CD4-positive, alpha-beta T cell (primary cell): ENCODE measurements around the gene MTG1. TPM values are rescaled to one million over a fixed set of nuclear protein-coding genes. Genes with fewer than 3 reads are reported as not detected.
A peak's percentile ranks its signal among the peaks of the same experiment; 100 is the strongest.
"Not testable (repeated sequence)": the region's sequence is repeated elsewhere in the genome, so short reads cannot be mapped to it uniquely, and the experiment has no call there.

Experiments
- ATAC-seq: fragments of 200-7000 bp; cut with Tn5 transposase; one replicate; pipeline ENCODE4 v1.10.0; 2022; ENCODE audit warnings: mild to moderate bottlenecking; ENCODE audit not compliant: poor library complexity
- CTCF ChIA-PET: fragments of 350-600 bp; sonication (Branson Sonifier 250); formaldehyde crosslinking; loops from one replicate; lab custom pipeline; 2021; ENCODE audit warnings: antibody characterized with exemption, inconsistent platforms; lab: Charles Lee
- POLR2A ChIA-PET: fragments of 350-600 bp; sonication (Branson Sonifier 250); formaldehyde crosslinking; loops from one replicate; lab custom pipeline; 2021; ENCODE audit warnings: antibody characterized with exemption, inconsistent platforms; lab: Charles Lee
- DNase-seq, 14 experiments: peaks; one replicate each; pipeline ENCODE4 v3.0.0-alpha.2; 2013 to 2020; ENCODE audit warnings: mixed read lengths in 2 of 14
- H3K27ac ChIP-seq, 2 donors: one replicate each; pipeline versions ENCODE4 v1.5.1 to v1.7.0; 2013; ENCODE audit warnings: low read length in 2 of 2, low read depth in 1 of 2, mild to moderate bottlenecking in 1 of 2
- H3K27me3 ChIP-seq, 2 experiments: 1 replicate in 1 of 2; 2 replicates in 1 of 2; pipeline versions ENCODE4 v1.6.1 to v1.7.0; 2013; ENCODE audit warnings: low read length in 2 of 2, control low read depth in 1 of 2, mild to moderate bottlenecking in 1 of 2, moderate library complexity in 1 of 2; ENCODE audit not compliant: insufficient read depth in 2 of 2, control insufficient read depth in 1 of 2
- H3K36me3 ChIP-seq: one replicate; pipeline ENCODE4 v1.6.1; 2013; ENCODE audit warnings: low read length, control low read depth; ENCODE audit not compliant: insufficient read depth
- H3K4me1 ChIP-seq: one replicate; pipeline ENCODE4 v1.6.1; 2013; ENCODE audit warnings: low read length, control low read depth; ENCODE audit not compliant: insufficient read depth
- H3K4me3 ChIP-seq: one replicate; pipeline ENCODE4 v1.5.1; 2013; ENCODE audit warnings: mild to moderate bottlenecking, low read length, moderate library complexity
- H3K9me3 ChIP-seq, 2 experiments: 1 replicate in 1 of 2; 2 replicates in 1 of 2; pipeline versions ENCODE4 v1.6.1 to v1.7.0; 2013; ENCODE audit warnings: low read length in 2 of 2, mild to moderate bottlenecking in 2 of 2, control low read depth in 1 of 2, moderate library complexity in 1 of 2; ENCODE audit not compliant: control insufficient read depth in 1 of 2, insufficient read depth in 1 of 2
- H3K27ac Mint-ChIP-seq: one replicate; pipeline ENCODE4 v1.8.0; 2020; ENCODE audit warnings: mixed read lengths
- H3K27me3 Mint-ChIP-seq: one replicate; pipeline ENCODE4 v1.8.0; 2021; ENCODE audit warnings: mixed read lengths
- H3K36me3 Mint-ChIP-seq: one replicate; pipeline ENCODE4 v1.8.0; 2021; ENCODE audit warnings: low read depth, mixed read lengths
- H3K4me1 Mint-ChIP-seq: one replicate; pipeline ENCODE4 v1.8.0; 2021; ENCODE audit warnings: low read depth, mixed read lengths
- H3K4me3 Mint-ChIP-seq: one replicate; pipeline ENCODE4 v1.8.0; 2020; ENCODE audit warnings: mild to moderate bottlenecking, mixed read lengths
- H3K9me3 Mint-ChIP-seq: one replicate; pipeline ENCODE4 v1.8.0; 2020; ENCODE audit warnings: mixed read lengths
- CTCF ChIP-seq: fragments of 200-600 bp; IDR thresholded peaks from one replicate; pipeline ENCODE4 v1.8.0; 2022; ENCODE audit warnings: antibody characterized with exemption, mild to moderate bottlenecking
- intact Hi-C, 2 experiments: fragments of 100-400 bp; cut with DNase I in 1 of 2; cut with micrococcal nuclease in 1 of 2; formaldehyde crosslinking; loops; one replicate each; pipeline versions ENCODE4 v1.15.1 to v1.9.0; 2023 to 2025; cut with DNase I, micrococcal nuclease
- total RNA-seq, 174 experiments: library from RNA in 2 of 174; stranded (reverse) in 2 of 174; gene quantifications; one replicate each; pipeline ENCODE4 v1.2.3 and lab custom pipeline; 2021 to 2026

MTG1 gene
- total RNA-seq, 2 experiments from 2014 or later = 28.5 to 34.9 TPM

DNA sequence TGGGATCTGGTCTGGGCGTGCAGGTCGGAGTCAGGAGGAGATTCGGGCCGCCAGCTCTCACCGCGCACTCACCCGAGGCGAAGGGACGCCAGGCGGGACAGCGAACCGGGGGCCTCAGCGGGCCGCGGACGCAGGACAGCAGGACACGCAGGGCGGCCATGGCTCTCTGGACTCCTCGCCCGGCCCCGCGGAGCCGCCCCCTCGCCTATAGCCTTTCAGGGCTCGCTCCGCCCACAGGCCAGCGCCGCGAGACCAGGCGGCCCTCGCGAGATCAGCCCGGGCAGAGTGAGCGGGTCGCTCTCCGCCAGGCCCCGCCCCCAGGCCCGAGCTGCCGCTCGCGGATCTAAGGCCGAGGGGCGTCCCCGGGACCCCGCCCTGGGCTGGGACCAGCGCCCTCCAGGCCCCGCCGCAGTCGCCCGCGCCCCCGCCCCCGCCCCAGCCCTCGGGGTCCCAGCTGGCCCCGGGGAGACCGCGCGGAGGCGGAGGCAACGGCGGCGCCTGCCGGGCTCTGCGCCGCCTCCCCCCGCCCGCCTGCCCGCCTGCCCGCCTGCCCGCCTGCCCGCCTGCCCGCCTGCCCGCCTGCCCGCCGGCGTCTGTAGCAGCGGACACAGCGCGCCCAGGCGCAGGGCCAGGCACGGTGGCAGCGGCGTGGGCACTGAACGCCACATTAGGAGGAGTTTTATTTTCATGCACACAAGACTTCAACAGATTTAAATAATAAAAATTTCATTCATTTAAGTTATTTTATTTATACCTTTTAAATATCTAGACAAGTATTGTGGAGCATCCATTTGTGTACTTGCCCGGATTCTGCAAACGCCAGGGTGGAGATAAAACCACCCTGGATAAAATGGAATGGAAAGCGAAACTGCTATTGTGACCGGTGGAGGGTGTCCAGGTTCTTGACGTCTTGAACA, 20.5 kb upstream of the MTG1 start, which contains the start of gene ECHS1:
TSS of gene ECHS1 (minus strand) at position 181 of the 917 bp plus-strand sequence. CDS start at position 160, 21 bp downstream.
- H3K27ac ChIP-seq = no peak within 1 kb of the TSS
- peak within 1 kb of the TSS; percentile 55 for H3K27ac Mint-ChIP-seq
- peaks cover 4% of the 10 kb centered on the region for H3K4me1 Mint-ChIP-seq
- H3K4me3 Mint-ChIP-seq = peak within 1 kb of the TSS; percentile 87
- no peaks in the 10 kb centered on the region for H3K27me3 Mint-ChIP-seq
- peak within 1 kb of the TSS; percentile 60 for H3K4me3 ChIP-seq
- ChIA-PET CTCF (interaction anchor here (1.0 kb wide), 1 partner anchor 44 kb away, joined by 4 read pairs; no protein-coding TSS in a partner anchor), POLR2A (interaction anchor here (0.8 to 1.3 kb wide), 4 partner anchors 14 to 44 kb away, joined by 3 to 7 read pairs (median 4); no protein-coding TSS in a partner anchor)
- H3K36me3 Mint-ChIP-seq = peaks cover 29% of the 10 kb centered on the region
- no peaks in the 10 kb centered on the region for H3K9me3 Mint-ChIP-seq
- no peak for TF ChIP-seq CTCF
- peak; percentile 79 to 95 (median 92) for DNase-seq
- peak; percentile 99 for ATAC-seq
- no peaks in the 10 kb centered on the region for H3K27me3 ChIP-seq
- H3K9me3 ChIP-seq = no peaks in the 10 kb centered on the region
- intact Hi-C loops = loop anchor here (2.0 to 5.0 kb wide), 4 partner anchors 21 to 111 kb away; partner anchors contain the start of genes TUBGCP2 (in 2 of the 2), ZNF511 (in 2 of the 2), CALY (in 1 of the 2) and MTG1 (in 1 of the 2)
- peaks cover 27% of the 10 kb centered on the region for H3K4me1 ChIP-seq
- H3K36me3 ChIP-seq = peaks cover 21% of the 10 kb centered on the region

- Mint-ChIP-seq H3K27ac (peak overlapping the region; percentile 27), H3K4me1 (peaks cover 4% of the 10 kb centered on the region), H3K9me3 (no peaks in the 10 kb centered on the region), H3K36me3 (peaks cover 8% of the 10 kb centered on the region), H3K4me3 (peak overlapping the region; percentile 87), H3K27me3 (no peaks in the 10 kb centered on the region)
- peaks cover 2% of the 10 kb centered on the region for H3K36me3 ChIP-seq
- no peak for TF ChIP-seq CTCF
- H3K27ac ChIP-seq = no peak overlapping the region
- DNase-seq (no peak), ATAC-seq (no peak)
- intact Hi-C loops = loop anchor here in 1 of 2 experiments (5.0 kb wide), 2 partner anchors 838 to 1068 kb away; partner anchors contain the start of genes INPP5A and STK32C
- no peaks in the 10 kb centered on the region for H3K27me3 ChIP-seq
- POLR2A ChIA-PET = no interaction called here
- H3K4me3 ChIP-seq = no peak overlapping the region
- no peaks in the 10 kb centered on the region for H3K9me3 ChIP-seq
- CTCF ChIA-PET = no interaction called here
- peaks cover 39% of the 10 kb centered on the region for H3K4me1 ChIP-seq
Measured at GRCh38 chr10:133375357-133376115, 18.4 kb upstream of the MTG1 start.

DNA sequence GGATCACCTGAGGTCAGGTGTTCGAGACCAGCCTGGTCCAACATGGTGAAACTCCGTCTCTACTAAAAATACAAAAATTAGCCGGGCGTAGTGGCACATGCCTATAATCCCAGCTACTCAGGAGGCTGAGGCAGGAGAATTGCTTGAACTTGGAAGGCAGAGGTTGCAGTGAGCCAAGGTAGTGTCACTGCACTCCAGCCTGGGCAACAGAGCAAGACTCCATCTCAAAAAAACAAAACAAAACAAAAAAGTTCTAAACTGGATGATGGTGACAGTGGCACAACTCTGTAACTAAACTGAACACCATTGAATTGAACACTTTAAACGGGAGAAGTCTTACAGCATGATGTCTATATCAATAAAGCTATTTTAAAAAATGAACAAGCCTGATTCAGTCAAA, 17.8 kb upstream of the MTG1 start:
- POLR2A ChIA-PET, H3K27ac ChIP-seq, H3K27me3 ChIP-seq, H3K4me1 Mint-ChIP-seq, CTCF ChIA-PET, H3K36me3 ChIP-seq, DNase-seq, H3K36me3 Mint-ChIP-seq, H3K9me3 ChIP-seq, H3K9me3 Mint-ChIP-seq, H3K27me3 Mint-ChIP-seq, ATAC-seq, H3K4me3 ChIP-seq: not testable (repeated sequence)
- peaks cover 43% of the 10 kb centered on the region for H3K4me1 ChIP-seq
- Mint-ChIP-seq H3K27ac (peak overlapping the region; percentile 33), H3K4me3 (peak overlapping the region; percentile 87)
- intact Hi-C loops = loop anchor here in 1 of 2 experiments (5.0 kb wide), 2 partner anchors 839 to 1069 kb away; partner anchors contain the start of genes INPP5A and STK32C
